ENCODE measurements around the gene OSER1. TPM values are rescaled to one million over a fixed set of nuclear protein-coding genes. Genes with fewer than 3 reads are reported as not detected.

Gene OSER1
- total and polyA plus RNA-seq, 2 of the 8 experiments (the other 6 are each of a cell fraction or from before 2014, with no cell fraction given): 24.5 to 31.8 TPM

DNA sequence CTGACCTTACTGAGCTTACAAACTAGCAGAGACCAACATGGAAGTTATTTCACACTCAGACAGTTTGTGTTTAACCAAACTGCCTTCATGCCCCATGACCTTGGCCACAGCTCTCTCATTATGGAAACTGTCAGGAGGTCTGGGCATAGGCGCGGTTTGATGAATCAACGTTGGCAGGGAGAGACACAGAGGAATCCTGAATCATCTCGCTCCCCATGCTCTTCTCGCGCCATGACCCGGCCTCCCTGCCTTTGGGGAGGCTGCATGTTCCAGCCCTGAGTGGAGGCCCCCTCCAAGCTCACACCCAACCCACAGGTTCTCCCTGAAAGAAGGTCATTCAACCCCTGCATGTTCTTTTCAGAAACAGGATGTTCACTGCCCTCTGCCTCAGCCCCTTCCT lies 20.6 kb upstream of the OSER1 start:
- no peak overlapping the region for H3K14ac ChIP-seq (ENCODE audit: insufficient read length)
- H2BK5ac ChIP-seq (ENCODE audit: low read depth, low read length): peak overlapping the region; percentile 66; the same call in 1 of the 2 replicates
- peak overlapping the region; percentile 95 for H2BK15ac ChIP-seq (ENCODE audit: low read length)
- WGBS, 2 experiments (ENCODE audit: extremely low coverage in 1 of 2, insufficient coverage in 1 of 2, insufficient read length in 1 of 2, insufficient replicate concordance in 2 of 2, low coverage in 1 of 2, low lambda C conversion rate in 2 of 2, missing lambda C conversion rate in 1 of 2): 90% methylated on average over 7 of the region's 7 CpGs; no CpG with 5 or more reads in 1 of the 2 experiments
- H3K36me3 ChIP-seq (ENCODE audit: control insufficient read depth in 2 of 4, insufficient read depth in 4 of 4, low read length in 3 of 4): no peaks in the 10 kb centered on the region
- no peak overlapping the region for H2AK5ac ChIP-seq (ENCODE audit: low read depth, low read length)
- DNase-seq (ENCODE audit: low read depth in 1 of 2, low spot score in 2 of 2) (no peak), FAIRE-seq (no peak)
- H3K9ac ChIP-seq (replicated peaks in 1 of 4; ENCODE audit: extremely low read depth in 1 of 4, low read depth in 3 of 4, low read length in 3 of 4): no peak overlapping the region
- no peak overlapping the region for H3K4ac ChIP-seq (replicated peaks; ENCODE audit: insufficient read length, low read depth, low read length)
- ChIA-PET POLR2A (ENCODE audit: partially characterized antibody) (interaction anchor here (0.7 kb wide), 1 partner anchor 21 kb away, joined by 3 read pairs; no protein-coding TSS in a partner anchor), CTCF (ENCODE audit: partially characterized antibody) (interaction anchor here (1.1 to 4.0 kb wide), 2 partner anchors 8 to 14 kb away, joined by 5 to 18 read pairs; no protein-coding TSS in a partner anchor)
- peaks cover 0 to 6% (median 0%) of the 10 kb centered on the region in 4 experiments; a peak in 4 of 7 replicates for H3K4me1 ChIP-seq (replicated peaks in 1 of 4; ENCODE audit: control insufficient read depth in 3 of 4, insufficient read depth in 4 of 4, low read length in 3 of 4)
- H3K27ac ChIP-seq (ENCODE audit: low read depth, low read length): no peak overlapping the region
- H3K23me2 ChIP-seq (ENCODE audit: low read depth, low read length): no peaks in the 10 kb centered on the region
- no peak overlapping the region for H3K4me3 ChIP-seq (ENCODE audit: extremely low read depth in 1 of 4, insufficient read depth in 2 of 4, low read depth in 3 of 4, low read length in 4 of 4)
- peak overlapping the region; percentile 75; the same call in 1 of the 2 replicates for H2BK12ac ChIP-seq (ENCODE audit: low read depth, low read length)
- H3K23ac ChIP-seq (ENCODE audit: insufficient read length): no peak overlapping the region
- peak overlapping the region; percentile 19 for H3K18ac ChIP-seq (ENCODE audit: extremely low read depth, low read length)
- H3K27me3 ChIP-seq (replicated peaks in 1 of 4; ENCODE audit: control insufficient read depth in 3 of 4, extremely low read depth in 1 of 4, insufficient read depth in 3 of 4, low read length in 3 of 4): no peaks in the 10 kb centered on the region
- H4K8ac ChIP-seq (ENCODE audit: extremely low read depth, insufficient read depth, low read length): no peak overlapping the region
- no peaks in the 10 kb centered on the region for H3K79me1 ChIP-seq (ENCODE audit: low read depth, low read length)
- H4K20me1 ChIP-seq (replicated peaks in 1 of 2; ENCODE audit: control insufficient read depth in 1 of 2, insufficient read depth in 2 of 2, low read length in 2 of 2): no peaks in the 10 kb centered on the region
- no peak overlapping the region for H2AFZ ChIP-seq (ENCODE audit: low read length)
- no peaks in the 10 kb centered on the region for H3K79me2 ChIP-seq (ENCODE audit: control insufficient read depth in 1 of 2, insufficient read depth in 2 of 2, low read length in 2 of 2)
- no peaks in the 10 kb centered on the region for H3K9me3 ChIP-seq (ENCODE audit: insufficient read depth in 2 of 2, low read depth in 1 of 2, low read length in 1 of 2)
- no peak overlapping the region for H2BK120ac ChIP-seq (replicated peaks; ENCODE audit: low read depth, low read length)
- H2BK20ac ChIP-seq (ENCODE audit: low read length): peak overlapping the region; percentile 61; the same call in 1 of the 2 replicates
- H3K56ac ChIP-seq (replicated peaks; ENCODE audit: insufficient read length, low read depth, low read length): no peak overlapping the region
- H3K4me2 ChIP-seq (ENCODE audit: insufficient read depth in 1 of 2, low read depth in 2 of 2, low read length in 2 of 2): peak overlapping the region in 1 of 2 experiments; percentile 19; a peak in 1 of 4 replicates
- no peak overlapping the region for H4K5ac ChIP-seq (ENCODE audit: insufficient read length, low read depth, low read length)
- H4K91ac ChIP-seq (replicated peaks; ENCODE audit: insufficient read length, low read length): no peak overlapping the region
- TF ChIP-seq EP300 (IDR thresholded peaks at IDR 0.05; ENCODE audit: borderline replicate concordance in 1 of 2, low read depth in 2 of 2, low read length in 2 of 2): no peak
- TF ChIP-seq, protein P1, sequence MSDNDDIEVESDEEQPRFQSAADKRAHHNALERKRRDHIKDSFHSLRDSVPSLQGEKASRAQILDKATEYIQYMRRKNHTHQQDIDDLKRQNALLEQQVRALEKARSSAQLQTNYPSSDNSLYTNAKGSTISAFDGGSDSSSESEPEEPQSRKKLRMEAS (IDR thresholded peaks at IDR 0.05): no peak
- TF ChIP-seq FOSL1 (IDR thresholded peaks at IDR 0.05; ENCODE audit: insufficient read depth, low read depth, low read length): no peak
- no peak for TF ChIP-seq TAF1 (IDR thresholded peaks at IDR 0.05; ENCODE audit: low read depth, low read length)
- TF ChIP-seq KDM4A (IDR thresholded peaks at IDR 0.05; ENCODE audit: low read depth, low read length, severe bottlenecking): no peak
- TF ChIP-seq YY1 (IDR thresholded peaks at IDR 0.05; ENCODE audit: low read depth, low read length): no peak
- TF ChIP-seq MAFK (IDR thresholded peaks at IDR 0.05; ENCODE audit: low read depth, low read length): no peak
- TF ChIP-seq CEBPB (IDR thresholded peaks at IDR 0.05; ENCODE audit: low read depth, low read length): no peak
- TF ChIP-seq JUND (IDR thresholded peaks at IDR 0.05; ENCODE audit: low read length): no peak
- TF ChIP-seq TAF7 (optimal IDR thresholded peaks at IDR 0.05; ENCODE audit: borderline replicate concordance, low read depth, low read length): no peak
- no peak for TF ChIP-seq KDM1A (IDR thresholded peaks at IDR 0.05; ENCODE audit: borderline replicate concordance, low read length)
- no peak for TF ChIP-seq SAP30 (IDR thresholded peaks at IDR 0.05; ENCODE audit: insufficient read depth, insufficient replicate concordance, low read length)
- no peak for TF ChIP-seq CTBP2 (IDR thresholded peaks at IDR 0.05; ENCODE audit: borderline replicate concordance, insufficient read depth, insufficient read length, low read length)
